Measurements from ENCODE around the gene PEX19. TPM values are rescaled to one million over a fixed set of nuclear protein-coding genes. Genes with fewer than 3 reads are reported as not detected.

Gene PEX19
- total RNA-seq, 4 donors from 2014 or later = 43.6 to 54.2 (median 46.1) TPM

DNA sequence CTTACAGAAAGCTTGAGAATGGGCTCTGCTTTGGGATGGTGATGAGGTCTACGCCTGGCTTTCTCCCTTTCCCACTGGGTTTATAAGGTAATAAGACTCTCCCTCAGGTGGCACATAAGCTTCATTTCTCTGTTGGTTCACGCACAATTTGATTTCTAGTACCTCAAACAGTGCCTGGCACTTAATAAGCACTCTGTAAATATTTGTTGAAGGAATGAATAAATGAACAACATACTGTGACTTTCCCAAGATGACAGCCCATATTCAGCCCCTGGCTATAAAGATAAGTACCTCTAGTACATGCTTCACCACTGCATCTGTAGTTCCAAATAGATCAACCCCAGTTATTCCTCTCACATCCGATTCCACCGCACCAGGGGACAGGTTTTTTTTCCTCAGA lies 40.3 kb upstream of the PEX19 start:
- TF ChIP-seq POLR2AphosphoS5 (IDR thresholded peaks at IDR 0.05) = no peak
- TF ChIP-seq EP300 (IDR thresholded peaks at IDR 0.05) = no peak
- no peak for TF ChIP-seq POLR2A (IDR thresholded peaks at IDR 0.05; ENCODE audit: low read depth)
- TF ChIP-seq CTCF (IDR thresholded peaks at IDR 0.05) = no peak
- H3K4me1 ChIP-seq = peaks cover 0 to 1% (median 0%) of the 10 kb centered on the region in 4 donors
- H3K4me3 ChIP-seq = no peak overlapping the region
- H3K9me3 ChIP-seq = no peaks in the 10 kb centered on the region
- no peak overlapping the region for H3K27ac ChIP-seq (replicated peaks in 1 of 4)
- intact Hi-C loops (cut with DNase I) = no loop called here
- H3K27me3 ChIP-seq = no peaks in the 10 kb centered on the region
- no peak for DNase-seq (ENCODE audit: extremely low spot score)
- WGBS = 89% methylated on average over 4 of the region's 4 CpGs
- peaks cover 60 to 96% (median 86%) of the 10 kb centered on the region in 4 donors for H3K36me3 ChIP-seq

DNA sequence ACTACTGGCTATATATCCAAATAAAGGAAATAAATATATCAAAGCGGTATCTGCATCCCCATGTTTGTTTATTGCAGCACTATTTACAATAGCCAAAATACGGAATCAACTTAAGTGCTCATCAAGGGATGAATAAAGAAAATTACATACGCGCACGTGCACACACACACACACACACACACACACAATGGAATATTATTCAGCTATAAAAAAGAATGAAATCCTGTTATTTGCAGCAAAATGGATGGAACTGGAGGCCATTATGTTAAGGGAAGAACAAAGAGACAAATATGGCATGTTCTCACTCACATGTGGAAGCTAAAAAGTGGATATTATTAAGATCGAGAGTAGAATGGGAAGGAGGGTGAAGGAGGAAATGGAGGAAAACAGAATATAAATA lies 37.9 kb upstream of the PEX19 start:
- intact Hi-C loops (cut with DNase I) = no loop called here
- TF ChIP-seq CTCF (IDR thresholded peaks at IDR 0.05) = no peak
- TF ChIP-seq EP300 (IDR thresholded peaks at IDR 0.05) = no peak
- TF ChIP-seq POLR2AphosphoS5 (IDR thresholded peaks at IDR 0.05) = no peak
- no peaks in the 10 kb centered on the region for H3K27me3 ChIP-seq
- no peak overlapping the region for H3K27ac ChIP-seq (replicated peaks in 1 of 4)
- no peaks in the 10 kb centered on the region for H3K9me3 ChIP-seq
- no peak overlapping the region for H3K4me3 ChIP-seq
- DNase-seq (ENCODE audit: extremely low spot score) = no peak
- WGBS = 96% methylated on average over 6 of the region's 6 CpGs
- peaks cover 0 to 3% (median 0%) of the 10 kb centered on the region in 4 donors for H3K4me1 ChIP-seq
- peaks cover 57 to 92% (median 74%) of the 10 kb centered on the region in 4 donors for H3K36me3 ChIP-seq

DNA sequence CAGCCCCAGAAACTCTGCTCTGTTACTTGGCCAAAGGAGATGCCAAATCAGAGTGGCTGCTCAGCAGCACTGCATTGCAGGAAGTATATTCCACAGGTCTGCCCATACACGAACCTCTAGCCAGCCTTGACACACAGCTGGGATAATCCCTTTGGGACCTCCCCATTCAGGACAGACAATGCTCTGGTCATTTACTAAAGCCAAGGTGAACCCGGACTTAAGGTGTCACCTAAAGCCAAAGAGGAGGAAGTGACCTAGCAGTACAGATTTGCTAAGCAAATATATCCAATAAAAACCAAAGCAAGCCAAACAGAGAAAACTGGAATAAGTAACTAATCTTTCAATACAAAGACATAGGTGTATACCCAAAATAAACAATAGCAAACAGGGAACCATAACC lies 30.4 kb upstream of the PEX19 start:
- Histone ChIP-seq H3K4me3 (no peak overlapping the region), H3K27me3 (no peaks in the 10 kb centered on the region), H3K36me3 (peaks cover 75 to 97% (median 88%) of the 10 kb centered on the region in 4 donors), H3K27ac (replicated peaks in 1 of 4) (no peak overlapping the region), H3K9me3 (no peaks in the 10 kb centered on the region), H3K4me1 (peaks cover 0 to 3% (median 0%) of the 10 kb centered on the region in 4 donors)
- DNase-seq (ENCODE audit: extremely low spot score) = no peak
- 82% methylated on average over 2 of the region's 2 CpGs for WGBS
- intact Hi-C loops (cut with DNase I) = no loop called here
- TF ChIP-seq POLR2AphosphoS5 (IDR thresholded peaks at IDR 0.05) (no peak), POLR2A (IDR thresholded peaks at IDR 0.05; ENCODE audit: low read depth) (no peak), EP300 (IDR thresholded peaks at IDR 0.05) (no peak), CTCF (IDR thresholded peaks at IDR 0.05) (no peak)

DNA sequence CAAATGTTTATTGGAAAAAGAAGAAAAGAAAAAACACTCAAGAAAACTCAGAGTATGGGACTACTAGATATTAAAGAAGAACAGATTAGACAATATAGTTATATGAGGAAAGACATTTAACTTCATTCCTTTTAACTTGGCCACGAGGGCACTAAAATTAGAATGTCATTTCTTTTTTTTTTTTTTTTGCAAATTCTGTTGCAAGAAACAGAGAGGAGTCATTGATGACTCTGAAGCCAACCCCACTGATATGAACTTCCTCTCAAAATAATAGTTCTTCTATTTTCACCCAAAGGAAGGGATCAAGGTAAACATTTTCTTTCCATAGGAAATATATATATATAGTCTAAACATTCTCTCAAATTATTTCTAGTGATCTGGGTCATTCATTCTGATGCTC lies 24.6 kb upstream of the PEX19 start:
- TF ChIP-seq CTCF (IDR thresholded peaks at IDR 0.05) (no peak), POLR2A (IDR thresholded peaks at IDR 0.05; ENCODE audit: low read depth) (no peak), EP300 (IDR thresholded peaks at IDR 0.05) (no peak), POLR2AphosphoS5 (IDR thresholded peaks at IDR 0.05) (no peak)
- H3K4me3 ChIP-seq = no peak overlapping the region
- H3K27ac ChIP-seq (replicated peaks in 1 of 4) = no peak overlapping the region
- peaks cover 92 to 100% (median 99%) of the 10 kb centered on the region in 4 donors for H3K36me3 ChIP-seq
- DNase-seq (ENCODE audit: extremely low spot score) = no peak
- H3K4me1 ChIP-seq = no peaks in the 10 kb centered on the region
- H3K9me3 ChIP-seq = no peaks in the 10 kb centered on the region
- WGBS = 52% methylated on average over 1 of the region's 1 CpG
- intact Hi-C loops (cut with DNase I) = no loop called here
- no peaks in the 10 kb centered on the region for H3K27me3 ChIP-seq

GRCh38 chr1:160309185-160309557 lies 24.2 kb upstream of the PEX19 start:
- no peak overlapping the region for H3K27ac ChIP-seq (replicated peaks in 1 of 4)
- no peak overlapping the region for H3K4me3 ChIP-seq
- H3K27me3 ChIP-seq = no peaks in the 10 kb centered on the region
- H3K36me3 ChIP-seq = peaks cover 90 to 100% (median 99%) of the 10 kb centered on the region in 4 donors
- H3K9me3 ChIP-seq = no peaks in the 10 kb centered on the region
- TF ChIP-seq EP300 (IDR thresholded peaks at IDR 0.05) (no peak), POLR2A (IDR thresholded peaks at IDR 0.05; ENCODE audit: low read depth) (no peak), POLR2AphosphoS5 (IDR thresholded peaks at IDR 0.05) (no peak), CTCF (IDR thresholded peaks at IDR 0.05) (no peak)
- DNase-seq (ENCODE audit: extremely low spot score) = no peak
- intact Hi-C loops (cut with DNase I) = no loop called here
- H3K4me1 ChIP-seq = no peaks in the 10 kb centered on the region

All from esophagus muscularis mucosa (tissue), 4 donors.